ENCODE results near the gene E2F3.
"Not testable (repeated sequence)": the region's sequence is repeated elsewhere in the genome, so short reads cannot be mapped to it uniquely, and the experiment has no call there.

Gene E2F3

GRCh38 chr6:20433929-20434328 lies 32.2 kb downstream of the E2F3 start:
- DNase-seq (ENCODE audit: low read depth), result no peak

DNA sequence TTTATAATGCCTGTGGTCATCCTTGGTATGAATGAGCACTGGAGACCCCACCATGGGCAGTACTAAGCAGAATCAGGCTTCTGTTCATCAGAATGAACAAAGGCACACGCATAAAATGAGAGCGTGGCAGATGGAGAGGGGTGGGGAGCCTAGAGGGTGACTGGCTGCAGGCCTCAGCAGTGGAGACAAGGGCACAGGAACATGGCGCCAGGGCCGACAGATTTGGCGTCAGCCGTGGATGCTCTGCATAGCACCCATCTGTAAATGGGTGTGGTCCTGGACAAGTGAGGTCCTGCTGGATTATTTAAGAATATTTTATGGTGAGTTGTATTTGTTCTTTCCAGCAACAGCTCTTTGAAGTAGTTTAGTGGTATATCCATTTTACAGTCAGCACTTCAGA lies 33.1 kb downstream of the E2F3 start:
- no peak for DNase-seq (ENCODE audit: low read depth)

- no peak for DNase-seq (ENCODE audit: low read depth)
These were observed 35.0 kb downstream of the E2F3 start for GRCh38 chr6:20436719-20437118.

GRCh38 chr6:20437639-20438038 lies 36.0 kb downstream of the E2F3 start:
- no peak for DNase-seq (ENCODE audit: low read depth)

GRCh38 chr6:20438462-20439070 lies 36.9 kb downstream of the E2F3 start:
- no peak for DNase-seq (ENCODE audit: low read depth)

- no peak for DNase-seq (ENCODE audit: low read depth)
These were observed 37.9 kb downstream of the E2F3 start for GRCh38 chr6:20439558-20439957.

- no peak for DNase-seq (ENCODE audit: low read depth)
These were observed 38.6 kb downstream of the E2F3 start for GRCh38 chr6:20440296-20440695.

- DNase-seq (ENCODE audit: low read depth), result no peak
These were observed 39.6 kb downstream of the E2F3 start for GRCh38 chr6:20441236-20441635.

DNA sequence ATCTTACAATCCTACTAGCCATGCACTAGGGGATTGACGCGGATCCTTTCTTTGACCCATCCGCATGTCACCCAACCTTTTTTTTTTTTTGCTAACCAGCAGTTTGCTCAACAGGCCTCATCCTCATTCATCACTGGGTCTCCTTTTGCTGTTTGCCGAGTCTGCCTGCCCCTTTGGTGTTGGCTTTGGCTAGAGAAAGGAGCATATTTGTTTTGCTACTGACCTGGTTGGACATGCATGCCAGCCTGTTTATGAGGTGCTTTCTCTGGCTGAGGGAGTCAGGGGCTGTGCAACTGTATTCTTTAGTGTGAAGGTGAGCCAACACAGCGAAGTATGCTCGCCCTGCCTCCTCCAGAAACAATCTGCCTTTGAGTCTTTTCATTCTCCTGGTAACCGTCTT lies 40.2 kb downstream of the E2F3 start:
- no peak for DNase-seq (ENCODE audit: low read depth)

GRCh38 chr6:20444786-20445271 lies 43.1 kb downstream of the E2F3 start:
- DNase-seq (ENCODE audit: low read depth), result no peak

GRCh38 chr6:20447157-20447556 lies 45.5 kb downstream of the E2F3 start:
- no peak for DNase-seq (ENCODE audit: low read depth)

DNA sequence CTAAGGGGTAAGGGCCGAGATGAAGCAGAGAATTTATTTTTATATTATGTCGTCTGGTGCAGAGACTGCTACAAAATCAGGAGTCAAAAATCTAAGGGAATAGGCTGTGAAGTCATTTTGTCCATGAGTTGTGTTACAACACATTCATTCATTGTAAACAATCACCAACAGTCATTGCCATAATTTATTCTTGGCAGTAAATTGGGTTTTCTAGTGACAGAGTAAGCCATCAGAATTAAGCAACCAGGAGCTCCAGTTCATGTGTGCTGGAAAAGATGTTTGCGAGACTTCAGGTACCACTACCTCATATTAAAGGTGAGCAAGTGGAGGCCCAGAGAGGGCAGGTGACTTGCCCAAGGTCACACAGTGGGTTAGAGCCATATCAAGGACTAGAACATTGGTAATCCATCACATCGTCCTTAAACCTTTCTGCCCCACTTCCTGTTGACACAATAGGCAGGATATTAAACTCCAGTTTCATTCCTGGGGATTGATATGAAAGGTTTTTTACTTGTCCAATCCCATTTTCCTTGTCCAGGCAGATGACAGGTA lies 46.0 kb downstream of the E2F3 start:
- no peak for DNase-seq (ENCODE audit: low read depth)

DNA sequence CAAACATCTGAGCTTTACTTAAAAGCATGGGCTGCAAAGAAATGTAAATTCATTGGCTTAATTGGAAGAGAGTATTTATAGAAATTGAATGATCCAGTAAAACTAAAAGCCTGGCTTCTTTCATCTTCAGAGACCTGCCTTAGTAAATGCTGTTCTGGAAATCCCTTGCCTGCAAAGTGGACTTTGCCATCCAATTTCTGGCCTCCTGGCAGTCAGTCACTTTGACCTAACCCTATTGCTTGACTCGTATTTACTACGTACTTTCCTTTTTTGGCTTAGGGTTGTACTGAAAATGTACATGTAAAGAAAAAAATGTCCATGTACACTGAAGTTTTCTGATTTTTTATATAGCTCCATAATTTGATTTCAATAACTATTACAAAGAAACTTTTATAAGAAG lies 47.1 kb downstream of the E2F3 start:
- no peak for DNase-seq (ENCODE audit: low read depth)

DNA sequence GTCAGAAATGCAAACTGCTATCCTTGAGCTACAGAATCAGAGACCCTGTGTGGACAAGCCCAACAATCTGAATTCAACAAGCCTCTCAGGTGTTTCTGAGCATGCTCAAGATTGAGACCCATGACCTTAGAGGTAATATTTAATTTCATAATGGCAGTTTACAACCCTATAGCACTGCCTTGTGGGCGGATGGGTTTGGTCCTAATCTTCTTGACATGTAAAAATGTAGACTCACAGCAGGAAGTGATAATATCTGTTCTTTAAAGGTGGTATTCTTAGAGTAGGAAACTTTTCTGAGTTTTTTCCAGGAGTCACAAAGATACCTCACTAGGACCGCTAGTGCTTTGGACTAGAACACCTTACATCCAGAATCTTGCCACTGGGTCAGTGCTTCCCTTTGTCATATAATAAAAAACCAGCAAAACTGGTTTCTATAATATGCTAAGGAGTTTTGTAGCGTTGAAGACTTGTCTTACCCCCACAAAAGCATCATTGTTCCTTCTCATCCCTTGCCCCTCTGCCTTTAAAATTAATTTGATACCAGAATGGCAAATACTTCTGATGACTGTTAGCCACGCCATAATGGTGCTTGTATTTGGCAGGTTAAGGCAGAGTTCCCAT lies 52.6 kb downstream of the E2F3 start:
- no peak for DNase-seq (ENCODE audit: low read depth)

GRCh38 chr6:20455251-20455940 lies 53.7 kb downstream of the E2F3 start:
- peak; percentile 13 for DNase-seq (ENCODE audit: low read depth)

GRCh38 chr6:20458027-20458894 lies 56.6 kb downstream of the E2F3 start:
- DNase-seq (ENCODE audit: low read depth), result no peak

DNA sequence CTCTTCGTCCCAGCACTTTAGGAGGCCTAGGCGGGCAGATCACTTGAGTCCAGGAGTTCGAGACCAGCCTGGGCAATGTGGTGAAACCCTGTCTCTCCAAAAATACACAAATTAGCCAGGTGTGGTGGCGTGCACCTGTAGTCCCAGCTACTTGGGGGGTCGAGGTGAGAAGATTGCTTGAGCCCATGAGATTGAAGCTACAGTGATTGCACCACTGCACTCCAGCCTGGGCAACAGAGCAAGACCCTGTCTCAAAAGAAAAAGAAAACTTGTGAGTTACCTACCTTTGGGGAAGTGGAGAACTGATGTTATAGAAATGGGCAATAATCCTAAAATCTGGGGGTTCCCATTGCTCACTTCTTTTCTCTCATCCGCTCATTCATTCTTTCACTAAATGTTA lies 58.0 kb downstream of the E2F3 start:
- DNase-seq (ENCODE audit: low read depth), result no peak

- no peak for DNase-seq (ENCODE audit: low read depth)
These were observed 59.9 kb downstream of the E2F3 start for GRCh38 chr6:20461576-20461975.

DNA sequence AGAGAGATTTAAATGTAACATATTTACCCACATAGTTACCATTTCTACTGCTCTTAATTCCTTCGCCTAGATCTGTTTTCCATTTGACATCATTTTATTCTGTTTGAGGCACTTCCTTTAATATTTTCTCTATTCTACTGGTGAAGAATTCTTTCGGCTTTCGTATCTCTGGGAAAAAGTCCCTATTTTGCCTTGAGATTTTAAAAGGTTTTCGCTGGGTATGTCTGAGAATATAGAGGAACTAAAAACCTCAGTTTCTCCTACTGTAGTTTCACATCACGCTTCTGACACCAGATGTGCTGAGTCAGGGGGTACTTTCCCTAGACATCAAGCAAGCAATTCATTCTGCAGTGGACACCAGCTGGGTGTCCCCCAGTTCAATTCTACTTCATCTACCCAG lies 61.7 kb downstream of the E2F3 start:
- DNase-seq (ENCODE audit: low read depth), result no peak

GRCh38 chr6:20464041-20464440 lies 62.4 kb downstream of the E2F3 start:
- no peak for DNase-seq (ENCODE audit: low read depth)

DNA sequence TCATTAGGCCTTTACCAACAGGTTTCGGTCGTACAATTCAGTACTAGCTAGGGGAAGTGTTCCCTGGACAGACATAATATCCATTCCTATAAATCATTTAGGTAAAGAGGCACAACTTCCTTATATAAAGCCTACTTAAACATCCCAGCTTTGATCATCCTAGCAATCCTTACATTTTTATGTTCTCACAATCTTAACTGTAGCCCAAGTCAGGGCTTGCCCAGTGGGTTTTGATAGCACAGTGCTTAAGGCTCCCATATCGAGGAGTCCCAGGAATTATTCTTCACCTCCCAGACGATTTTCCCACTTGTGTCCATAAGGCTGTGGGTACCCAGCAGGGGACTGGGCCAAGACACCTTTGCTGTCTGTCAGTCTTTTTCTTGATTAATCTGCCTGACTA lies 63.2 kb downstream of the E2F3 start:
- no peak for DNase-seq (ENCODE audit: low read depth)

GRCh38 chr6:20465616-20466015 lies 63.9 kb downstream of the E2F3 start:
- not testable (repeated sequence) for DNase-seq (ENCODE audit: low read depth)
